GM21381 (cell line): ENCODE measurements around the gene SDF4.
"Not testable (repeated sequence)": the region's sequence is repeated elsewhere in the genome, so short reads cannot be mapped to it uniquely, and the experiment has no call there.

ENCODE experiments used
- ATAC-seq: cut with Tn5 transposase; IDR thresholded peaks from one replicate; pipeline ENCODE4 v1.9.1; 2021; ENCODE audit warnings: mild to moderate bottlenecking, moderate library complexity; ENCODE audit not compliant: unreplicated experiment

Gene SDF4

DNA sequence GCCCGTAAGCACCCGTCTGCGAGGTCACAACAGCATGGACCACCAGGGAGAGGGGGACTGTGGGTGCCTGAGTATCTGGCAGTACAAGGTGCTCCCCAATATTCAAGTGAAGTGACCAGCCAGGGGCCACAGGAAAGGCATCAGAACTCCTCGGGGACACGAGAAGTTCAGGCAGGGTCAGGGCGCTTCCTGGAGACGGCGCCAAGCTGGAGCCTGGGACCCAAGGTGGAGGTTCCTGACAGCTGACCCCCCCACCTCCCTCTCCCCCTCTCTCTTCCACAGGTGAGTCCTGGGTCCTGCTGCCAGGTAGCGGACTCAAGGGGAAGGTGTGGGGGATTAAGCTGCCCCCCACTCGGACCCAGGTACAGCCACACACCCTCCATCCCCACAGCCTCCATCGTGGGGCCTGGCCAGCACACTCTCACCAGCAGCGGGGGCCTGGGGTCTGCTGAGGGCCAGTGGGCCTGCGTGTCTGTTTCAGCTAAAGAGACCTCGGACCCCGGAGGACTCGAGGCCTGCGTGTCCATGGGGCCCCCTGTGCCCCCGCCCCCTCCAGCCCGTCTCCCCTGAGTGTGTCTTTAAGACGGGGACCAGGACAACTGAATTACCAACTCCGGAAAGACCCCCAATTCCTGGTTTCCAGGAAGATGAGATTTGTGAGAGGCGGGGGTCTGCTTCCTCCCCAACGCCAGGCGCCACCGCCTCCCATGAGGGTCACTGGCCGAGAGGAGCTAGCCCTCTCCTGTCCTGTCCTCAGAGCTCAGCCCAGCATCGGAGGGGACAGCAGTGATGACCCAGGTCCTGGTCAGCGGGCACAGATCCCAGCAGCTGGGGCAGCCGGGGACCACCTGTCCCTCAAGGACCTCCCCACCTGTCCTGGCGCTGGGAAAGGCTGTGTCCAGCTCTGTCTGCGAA is 31.6 kb downstream of the SDF4 start:
- ATAC-seq = no peak

DNA sequence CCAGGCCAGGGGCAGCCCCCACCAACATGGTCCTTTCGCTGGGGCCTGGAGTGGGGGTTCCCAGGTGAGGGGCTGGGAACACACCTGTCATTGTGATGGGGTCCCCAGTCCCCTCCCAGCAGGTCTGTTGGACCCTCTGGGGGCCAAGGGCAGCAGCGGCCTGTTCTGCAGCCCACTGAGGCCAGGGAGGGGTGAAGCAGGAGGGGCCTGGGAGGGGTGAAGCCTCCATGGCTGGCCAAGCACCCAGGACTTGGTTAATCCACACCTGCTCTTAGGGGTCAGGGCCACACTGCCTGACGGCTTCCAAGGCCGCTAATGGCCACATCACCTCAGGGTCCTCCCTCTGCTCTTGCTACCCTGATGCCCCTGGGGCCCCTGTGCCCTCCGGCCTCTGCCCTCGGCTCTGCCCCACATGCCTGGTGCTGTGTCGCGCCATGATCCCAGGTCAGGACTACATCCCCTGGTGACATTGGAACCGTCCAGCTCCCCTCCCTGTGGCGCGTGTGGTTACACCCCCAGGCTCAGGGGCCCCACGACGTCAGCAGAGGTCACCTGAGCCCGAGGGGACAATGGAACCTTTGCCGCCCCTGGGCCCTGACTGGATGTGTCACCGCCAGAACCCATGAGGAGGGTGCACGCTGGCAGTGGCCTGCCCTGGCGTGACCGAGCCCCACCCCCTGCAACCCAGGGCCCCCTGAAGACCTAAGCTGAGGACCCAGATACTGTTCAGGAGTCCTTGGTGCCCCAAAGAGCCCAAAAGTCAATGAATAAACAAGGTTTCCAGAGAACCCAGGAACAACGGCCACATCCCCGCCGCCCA is 32.5 kb downstream of the SDF4 start:
- no peak for ATAC-seq

DNA sequence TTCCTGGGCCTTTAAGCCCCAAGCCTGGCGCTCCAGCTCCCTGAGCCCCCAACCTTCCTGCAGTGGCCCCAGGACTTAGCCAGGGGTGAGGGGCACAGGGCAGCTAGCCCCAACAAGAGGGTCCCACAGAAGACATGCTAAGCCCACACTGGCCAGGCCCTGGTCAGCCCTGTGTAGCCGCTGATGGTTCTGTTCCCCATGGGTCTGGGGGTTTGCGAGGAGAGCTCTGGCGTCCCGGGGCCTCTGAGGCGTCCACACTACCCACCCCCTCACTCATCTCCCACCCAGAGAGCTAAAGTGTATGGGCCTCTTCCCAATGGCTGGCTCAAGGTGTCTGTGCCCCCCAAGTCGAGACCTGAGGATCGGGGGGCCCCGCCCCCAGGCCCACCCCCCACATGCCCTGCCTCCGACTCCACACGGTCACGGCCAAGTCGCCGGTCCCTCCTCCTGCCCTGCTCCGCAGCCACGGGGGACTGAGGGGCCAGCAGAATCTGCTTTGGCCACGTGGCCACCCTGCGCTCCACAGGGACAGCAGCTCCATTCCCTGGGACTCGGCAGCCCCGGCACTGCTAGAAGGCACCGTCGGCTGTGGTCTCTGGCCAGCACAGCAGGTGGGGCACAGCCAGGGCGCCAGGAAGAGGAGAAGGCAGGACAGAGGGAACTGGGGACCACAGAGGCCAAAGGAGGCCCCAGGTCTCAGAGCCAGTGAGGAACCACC is 33.2 kb downstream of the SDF4 start:
- ATAC-seq = no peak

DNA sequence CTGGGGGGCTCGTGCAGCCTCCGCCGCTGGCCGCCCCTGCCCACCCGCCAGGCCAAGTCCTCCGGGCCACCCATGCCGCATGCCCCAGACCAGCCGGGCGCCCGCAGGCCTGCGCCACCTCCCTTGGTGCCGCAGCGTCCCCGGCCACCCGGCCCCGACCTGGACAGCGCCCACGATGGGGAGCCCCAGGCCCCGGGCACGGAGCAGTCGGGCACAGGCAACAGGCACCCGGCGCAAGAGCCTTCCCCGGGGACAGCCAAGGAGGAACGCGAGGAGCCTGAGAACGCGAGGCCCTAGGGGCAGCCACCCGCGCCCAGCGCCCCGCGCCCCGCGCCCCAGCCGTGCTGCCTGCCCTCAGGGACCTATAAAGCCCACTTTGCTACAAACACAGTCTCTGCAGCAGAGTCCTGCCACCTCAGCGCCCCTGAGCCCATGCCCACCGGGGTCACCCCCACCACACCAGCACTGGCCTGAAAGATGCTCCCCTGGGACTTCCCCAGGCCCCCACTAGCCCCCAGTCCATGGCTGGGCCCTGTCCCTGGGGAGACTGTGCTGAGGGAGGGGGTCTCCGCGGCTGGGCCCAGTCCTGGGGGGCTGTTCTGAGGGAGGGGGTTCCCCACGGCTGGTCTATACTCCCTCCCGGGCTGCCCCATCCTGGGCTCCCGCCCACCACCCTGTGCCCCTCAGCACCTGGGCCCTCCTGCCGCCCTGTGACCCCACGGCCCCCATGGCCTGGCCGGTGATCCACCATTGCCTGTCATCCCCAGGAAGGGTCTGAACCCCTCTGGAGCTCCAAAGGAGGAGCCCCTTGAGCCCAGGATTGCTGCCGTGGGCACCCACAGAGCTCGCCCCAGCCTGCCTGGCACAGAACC is 34.0 kb downstream of the SDF4 start:
- no peak for ATAC-seq

DNA sequence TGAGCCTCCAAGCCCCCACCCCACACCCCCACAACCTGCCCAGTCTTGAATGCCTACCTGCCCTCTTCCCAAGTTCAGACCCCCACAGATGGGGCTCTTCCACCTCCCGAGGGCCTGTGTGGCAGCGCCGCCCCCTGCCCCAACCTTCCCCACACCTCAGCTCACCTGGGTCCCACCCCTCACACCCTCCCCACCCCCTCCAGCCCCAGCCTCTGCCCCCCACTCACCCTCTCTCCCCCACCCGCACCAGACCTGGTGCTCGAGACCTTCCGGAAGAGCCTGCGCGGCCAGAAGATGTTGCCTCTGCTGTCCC is 34.7 kb downstream of the SDF4 start:
- ATAC-seq = no peak

DNA sequence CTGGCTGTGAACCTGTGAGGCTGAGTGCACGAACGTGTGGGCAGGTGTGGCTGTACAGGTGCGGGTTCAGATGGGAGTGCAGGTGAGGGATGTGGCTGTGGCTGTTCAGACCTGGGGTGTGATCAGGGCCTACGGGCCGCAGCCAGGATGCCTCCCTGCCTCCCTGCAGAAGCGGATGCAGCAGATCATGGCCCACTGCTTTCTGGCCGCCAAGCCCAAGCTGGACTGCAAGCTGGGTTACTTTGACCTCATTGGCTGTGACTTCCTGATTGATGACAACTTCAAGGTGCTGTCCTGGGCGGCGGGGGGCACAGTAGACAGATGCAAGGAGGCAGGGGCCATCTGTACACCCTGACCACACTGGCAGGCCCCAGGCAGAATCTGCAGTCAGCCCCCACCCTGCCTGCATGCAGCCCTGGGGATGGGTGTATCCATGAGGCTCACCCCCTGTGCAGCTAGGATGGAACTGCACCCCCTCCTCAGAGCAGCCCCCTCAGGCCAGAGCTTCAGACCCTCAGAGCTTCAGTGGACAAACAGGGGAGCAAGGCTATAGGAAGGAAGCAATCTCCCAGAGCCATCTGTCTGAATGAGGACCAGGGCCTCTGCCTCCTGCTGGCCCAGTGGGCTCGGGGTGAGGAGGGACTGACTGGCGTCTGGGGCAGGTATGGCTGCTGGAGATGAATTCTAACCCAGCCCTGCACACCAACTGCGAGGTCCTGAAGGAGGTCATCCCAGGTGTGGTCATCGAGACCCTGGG is 35.2 kb downstream of the SDF4 start:
- no peak for ATAC-seq

DNA sequence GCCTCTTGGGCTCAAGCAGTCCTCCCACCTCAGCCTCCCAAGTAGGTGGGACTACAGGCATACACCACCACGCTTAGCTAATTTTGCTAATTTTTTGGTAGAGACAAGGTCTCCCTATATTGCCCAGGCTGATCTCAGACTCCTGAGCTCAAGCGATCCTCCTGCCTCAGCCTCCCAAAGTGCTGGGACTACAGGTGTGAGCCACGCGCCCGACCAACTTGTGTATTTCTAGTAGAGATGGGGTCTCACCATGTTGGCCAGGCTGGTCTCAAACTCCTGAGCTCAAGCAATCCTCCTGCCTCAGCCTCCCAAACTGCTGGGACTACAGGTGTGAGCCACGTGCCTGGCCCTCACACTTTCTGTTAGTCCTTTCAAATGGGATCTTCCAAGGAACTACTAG is 36.1 kb downstream of the SDF4 start:
- ATAC-seq = not testable (repeated sequence)

DNA sequence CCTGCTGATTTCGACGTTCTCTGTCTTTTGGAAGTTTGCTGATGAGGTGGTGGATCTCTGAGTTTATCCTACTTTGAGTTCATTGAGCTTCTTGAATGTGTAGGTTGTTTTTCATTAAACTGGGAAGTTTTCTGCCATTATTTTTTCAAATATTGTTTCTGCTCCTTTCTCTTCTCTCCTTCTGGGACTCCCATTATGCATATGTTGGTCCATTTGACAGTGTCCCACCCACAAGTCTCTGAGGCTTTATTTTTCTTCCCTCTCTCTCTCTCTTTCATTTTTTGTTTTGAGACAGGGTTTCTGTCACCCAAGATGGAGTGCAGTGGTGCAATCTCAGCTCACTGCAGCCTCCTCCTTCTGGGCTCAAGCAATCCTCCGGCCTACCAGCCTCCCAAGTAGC is 37.1 kb downstream of the SDF4 start:
- no peak for ATAC-seq

DNA sequence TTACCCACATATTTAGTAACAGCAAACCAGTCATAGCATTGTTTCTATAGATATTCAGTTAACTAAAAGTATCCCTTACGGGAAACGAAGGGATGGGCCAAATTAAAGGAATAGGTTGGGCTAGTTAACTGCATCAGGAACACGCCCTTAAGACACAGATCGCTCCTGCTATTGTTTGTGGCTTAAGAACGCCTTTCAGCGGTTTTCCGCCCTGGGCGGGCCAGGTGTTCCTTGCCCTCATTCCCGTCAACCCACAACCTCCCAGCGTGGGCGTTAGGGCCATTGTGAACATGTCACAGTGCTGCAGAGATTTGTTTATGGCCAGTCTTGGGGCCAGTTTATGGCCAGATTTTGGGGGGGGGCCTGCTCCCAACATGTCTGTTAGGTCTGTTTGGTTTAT is 40.1 kb downstream of the SDF4 start:
- no peak for ATAC-seq

DNA sequence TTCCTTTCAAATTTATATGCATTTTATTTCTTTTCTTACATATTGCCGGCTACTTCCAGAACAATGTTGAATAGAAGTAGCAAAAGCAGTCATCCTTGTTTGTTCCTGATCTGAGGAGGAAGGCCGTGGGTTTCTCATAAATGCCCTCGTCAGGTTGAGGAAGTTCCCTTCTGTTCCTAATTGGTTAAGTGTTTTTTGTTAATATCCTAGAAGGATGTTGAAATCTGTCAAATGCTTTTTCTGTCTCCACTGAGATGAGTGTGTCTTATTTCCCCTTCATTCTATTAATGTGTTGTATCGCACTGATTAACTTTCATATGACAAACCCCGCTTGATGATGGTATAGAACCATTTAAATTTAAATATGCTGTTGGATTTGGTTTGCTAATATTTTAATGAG is 42.7 kb downstream of the SDF4 start:
- no peak for ATAC-seq

DNA sequence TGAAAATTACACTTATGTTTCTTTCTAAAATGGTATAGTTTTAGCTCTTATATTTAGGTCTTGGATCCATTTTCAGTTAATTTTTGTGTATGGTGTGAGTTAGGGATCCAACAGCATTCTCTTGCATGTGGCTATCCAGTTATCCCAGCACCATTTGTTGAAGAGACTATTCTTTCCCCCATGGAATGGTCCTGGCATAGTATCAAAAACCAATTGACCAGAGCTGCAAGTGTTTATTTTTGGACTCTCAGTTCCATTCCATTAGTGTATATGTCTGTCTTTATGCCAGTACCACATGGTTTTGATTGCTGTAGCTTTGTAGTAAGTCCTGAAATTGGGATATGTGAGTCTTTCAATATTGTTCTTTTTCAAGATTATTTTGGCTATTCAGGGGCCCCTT is 43.9 kb downstream of the SDF4 start:
- ATAC-seq = no peak

DNA sequence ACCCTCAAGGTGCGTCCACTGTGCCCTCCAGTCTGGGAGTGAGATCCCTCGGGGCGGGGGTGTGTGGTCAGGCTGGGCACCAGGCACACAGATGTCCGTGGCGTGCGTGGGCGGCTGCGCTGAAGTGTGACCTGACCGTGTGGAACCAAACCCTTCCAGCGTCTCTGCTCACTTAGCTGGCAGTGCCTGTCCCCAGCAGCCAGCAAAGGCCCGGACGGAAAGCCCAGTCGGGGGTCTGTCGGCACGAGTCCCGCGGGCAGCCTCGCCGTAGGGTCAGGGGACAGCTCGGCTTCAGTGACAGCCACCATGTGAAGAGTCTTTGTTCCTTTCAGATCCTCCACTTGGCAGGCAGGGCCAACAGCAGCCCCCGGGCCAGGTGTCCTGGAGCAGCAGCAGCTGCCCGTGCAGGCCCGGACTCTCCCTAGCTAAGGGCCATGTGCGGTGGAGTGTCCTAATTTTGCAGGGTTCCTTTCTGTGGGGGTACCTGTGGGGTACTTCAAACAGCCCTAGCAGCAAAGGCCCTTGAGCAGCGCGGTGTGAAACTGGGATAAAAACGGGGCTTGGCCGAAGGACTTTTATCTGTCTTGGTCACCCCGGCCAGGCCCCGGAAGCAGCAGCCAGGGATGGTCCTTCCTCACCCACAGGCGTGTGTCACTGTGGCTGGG is 46.6 kb downstream of the SDF4 start:
- ATAC-seq = no peak

DNA sequence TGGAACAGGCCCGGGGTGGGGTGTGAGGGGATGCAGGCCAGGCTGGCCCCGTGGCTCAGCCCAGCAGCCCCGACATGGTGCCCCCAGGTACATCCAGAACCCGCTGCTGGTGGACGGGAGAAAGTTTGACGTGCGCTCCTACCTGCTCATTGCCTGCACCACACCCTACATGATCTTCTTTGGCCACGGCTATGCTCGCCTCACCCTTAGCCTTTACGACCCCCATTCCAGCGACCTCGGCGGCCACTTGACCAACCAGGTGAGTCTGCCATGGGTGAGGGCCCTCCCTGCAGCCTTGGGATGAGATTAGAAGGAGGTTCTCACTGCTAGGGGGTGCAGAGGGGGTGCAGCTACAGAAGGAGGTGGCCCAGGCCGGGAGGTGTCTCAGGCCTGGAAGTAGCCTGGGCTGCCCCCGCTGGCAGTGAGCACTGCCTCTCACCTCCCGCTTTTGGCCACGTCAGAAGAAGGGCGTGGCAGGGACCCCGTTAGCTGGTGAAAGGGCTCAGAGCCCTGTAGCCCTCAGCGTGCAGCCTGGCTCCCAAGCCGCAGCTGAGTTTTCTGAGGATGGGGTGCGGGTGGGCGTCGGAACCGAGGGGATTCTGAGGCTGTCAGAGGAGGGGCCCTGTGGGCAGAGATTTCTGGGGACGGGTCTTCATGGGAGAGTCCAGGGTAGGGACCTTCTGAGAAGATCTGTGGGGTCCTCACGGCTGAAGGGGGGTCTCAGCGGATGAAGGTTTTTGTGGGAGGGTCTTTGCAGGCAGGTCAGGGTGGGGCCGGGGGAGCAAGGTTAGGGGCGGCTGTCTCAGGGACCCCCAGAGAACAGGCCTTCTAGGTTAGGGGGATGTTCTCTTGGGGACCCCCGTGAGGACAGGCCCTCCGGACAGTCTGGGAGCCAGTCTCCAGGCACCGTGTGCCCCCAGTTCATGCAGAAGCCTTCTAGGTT is 47.7 kb downstream of the SDF4 start:
- no peak for ATAC-seq

DNA sequence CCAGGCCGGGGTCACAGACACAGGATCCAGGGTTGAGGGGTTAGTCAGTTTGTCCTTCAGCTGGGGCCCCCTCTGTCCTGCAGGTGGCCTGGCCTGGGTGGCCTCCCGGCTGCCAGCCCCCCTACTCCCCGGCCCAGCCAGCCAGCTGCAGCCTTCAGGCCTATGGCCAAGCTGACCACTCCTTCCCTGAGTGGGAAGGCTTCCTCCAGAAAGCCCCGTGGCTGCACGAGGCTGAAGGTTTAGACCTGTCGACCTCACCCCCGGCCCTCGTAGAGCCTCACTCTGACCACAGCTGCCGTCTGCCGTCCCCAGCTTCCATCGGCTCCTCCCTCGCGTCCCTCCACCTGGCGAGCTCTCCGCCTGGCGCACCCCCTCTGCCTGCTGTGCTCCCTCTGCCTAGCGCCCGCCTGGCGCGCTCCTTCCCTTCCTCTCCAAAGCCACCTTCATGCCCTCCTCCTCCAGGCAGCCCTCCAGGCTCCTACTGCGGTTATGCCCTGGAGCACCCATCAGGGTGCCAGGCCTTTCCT is 48.5 kb downstream of the SDF4 start:
- ATAC-seq = no peak

DNA sequence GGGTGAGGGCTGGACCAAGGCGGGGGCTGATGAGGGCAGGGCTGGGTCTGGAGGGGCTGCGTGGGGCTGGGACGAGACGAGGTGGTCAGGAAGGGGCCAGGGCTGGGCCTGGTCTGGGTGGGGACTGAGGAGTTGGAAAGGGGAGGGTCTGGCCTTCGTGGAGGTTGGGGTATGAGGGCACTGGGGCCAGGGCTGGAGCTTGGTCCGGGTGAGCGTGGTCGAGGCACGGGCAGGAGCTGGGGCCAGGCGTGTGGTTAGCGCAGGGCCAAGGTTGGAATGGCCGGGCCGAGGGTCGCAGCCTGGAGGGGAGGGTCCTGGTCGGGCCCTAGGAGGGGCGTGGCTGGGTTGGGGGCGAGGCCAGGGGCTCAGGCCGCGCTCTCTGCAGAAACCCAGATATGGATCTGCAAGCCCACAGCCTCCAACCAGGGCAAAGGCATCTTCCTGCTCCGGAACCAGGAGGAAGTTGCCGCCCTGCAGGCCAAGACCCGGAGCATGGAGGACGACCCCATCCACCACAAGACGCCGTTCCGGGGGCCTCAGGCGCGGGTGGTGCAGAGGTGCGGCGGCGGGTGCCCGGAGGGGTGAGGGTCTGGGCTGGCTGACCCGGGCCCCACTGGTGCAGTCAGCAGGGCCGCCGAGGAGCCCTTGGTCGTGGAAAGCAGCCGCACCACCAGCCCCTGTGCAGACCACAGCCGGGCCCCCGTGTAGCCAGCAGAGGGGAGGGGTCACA is 49.1 kb downstream of the SDF4 start:
- ATAC-seq = no peak

DNA sequence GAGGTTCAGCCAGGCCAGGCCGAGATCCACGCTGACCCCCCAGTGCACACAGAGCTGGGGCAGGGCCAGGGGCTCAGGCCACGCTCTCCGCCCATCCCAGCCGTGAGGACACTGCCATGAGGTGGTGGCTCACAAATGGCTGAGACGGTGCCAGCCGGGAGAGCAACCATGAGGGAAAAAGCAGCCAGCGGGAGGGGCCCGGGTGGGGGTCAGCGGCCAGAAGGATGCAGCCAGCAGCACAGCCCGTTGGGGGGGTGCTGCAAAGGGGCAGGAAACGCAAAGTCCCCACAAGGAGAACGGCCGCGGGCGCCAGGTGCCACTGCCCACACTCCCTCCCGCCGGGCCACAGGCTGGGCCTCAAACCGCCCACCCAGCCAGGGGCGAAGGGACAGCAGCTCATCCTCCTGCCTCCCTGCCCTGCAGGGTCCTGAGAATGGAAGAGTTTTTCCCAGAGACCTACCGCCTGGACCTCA is 49.8 kb downstream of the SDF4 start:
- no peak for ATAC-seq
